ENCODE data around the gene CACNB4.
"Not testable (repeated sequence)": the region's sequence is repeated elsewhere in the genome, so short reads cannot be mapped to it uniquely, and the experiment has no call there.

Gene CACNB4

GRCh38 chr2:151905963-151906632 is 192.7 kb downstream of the CACNB4 start:
- no peak for DNase-seq (ENCODE audit: low read depth in 2 of 2)

- no peak for DNase-seq (ENCODE audit: low read depth in 2 of 2)
Measured at GRCh38 chr2:151904807-151905206, 194.0 kb downstream of the CACNB4 start.

- no peak for DNase-seq (ENCODE audit: low read depth in 2 of 2)
Measured at GRCh38 chr2:151904021-151904420, 194.8 kb downstream of the CACNB4 start.

- no peak for DNase-seq (ENCODE audit: low read depth in 2 of 2)
Measured at GRCh38 chr2:151902829-151903228, 196.0 kb downstream of the CACNB4 start.

- DNase-seq (ENCODE audit: low read depth in 2 of 2) = no peak
Measured at GRCh38 chr2:151900331-151900730, 198.5 kb downstream of the CACNB4 start.

- no peak for DNase-seq (ENCODE audit: low read depth in 2 of 2)
Measured at GRCh38 chr2:151899156-151899555, 199.7 kb downstream of the CACNB4 start.

- DNase-seq (ENCODE audit: low read depth in 2 of 2) = no peak
Measured at GRCh38 chr2:151891566-151892194, 207.2 kb downstream of the CACNB4 start.

GRCh38 chr2:151887164-151887563 is 211.7 kb downstream of the CACNB4 start:
- no peak for DNase-seq (ENCODE audit: low read depth in 2 of 2)

- no peak for DNase-seq (ENCODE audit: low read depth in 2 of 2)
Measured at GRCh38 chr2:151886241-151886640, 212.6 kb downstream of the CACNB4 start.

GRCh38 chr2:151882786-151883445 is 215.9 kb downstream of the CACNB4 start:
- no peak for DNase-seq (ENCODE audit: low read depth in 2 of 2)

- DNase-seq (ENCODE audit: low read depth in 2 of 2) = no peak
Measured at GRCh38 chr2:151881342-151881741, 217.5 kb downstream of the CACNB4 start.

GRCh38 chr2:151880586-151880985 is 218.3 kb downstream of the CACNB4 start:
- DNase-seq (ENCODE audit: low read depth in 2 of 2) = no peak

GRCh38 chr2:151878655-151879563 is 219.9 kb downstream of the CACNB4 start:
- DNase-seq (ENCODE audit: low read depth in 2 of 2) = no peak

GRCh38 chr2:151878204-151878603 is 220.6 kb downstream of the CACNB4 start:
- no peak for DNase-seq (ENCODE audit: low read depth in 2 of 2)

- DNase-seq (ENCODE audit: low read depth in 2 of 2) = not testable (repeated sequence)
Measured at GRCh38 chr2:151875631-151876030, 223.2 kb downstream of the CACNB4 start.

- DNase-seq (ENCODE audit: low read depth in 2 of 2) = no peak
Measured at GRCh38 chr2:151872463-151872862, 226.4 kb downstream of the CACNB4 start.

GRCh38 chr2:151869291-151869690 is 229.6 kb downstream of the CACNB4 start:
- DNase-seq (ENCODE audit: low read depth in 2 of 2) = no peak

GRCh38 chr2:151862700-151863099 is 236.1 kb downstream of the CACNB4 start:
- DNase-seq (ENCODE audit: low read depth in 2 of 2) = no peak

GRCh38 chr2:151861174-151861573 is 237.7 kb downstream of the CACNB4 start:
- no peak for DNase-seq (ENCODE audit: low read depth in 2 of 2)

GRCh38 chr2:151860613-151861146 is 238.2 kb downstream of the CACNB4 start:
- no peak for DNase-seq (ENCODE audit: low read depth in 2 of 2)

- no peak for DNase-seq (ENCODE audit: low read depth in 2 of 2)
Measured at GRCh38 chr2:151860210-151860609, 238.6 kb downstream of the CACNB4 start.

- DNase-seq (ENCODE audit: low read depth in 2 of 2) = no peak
Measured at GRCh38 chr2:151857650-151858049, 241.2 kb downstream of the CACNB4 start.

Measured in stimulated activated CD4-positive, alpha-beta T cell treated with anti-CD3 and anti-CD28 coated beads, Interleukin-12 subunit alpha, Interleukin-12 subunit beta, amount 100 ng/mL, for 24 hours (primary cell).